Measurements from ENCODE around the gene TSPEAR.

The TSPEAR gene

DNA sequence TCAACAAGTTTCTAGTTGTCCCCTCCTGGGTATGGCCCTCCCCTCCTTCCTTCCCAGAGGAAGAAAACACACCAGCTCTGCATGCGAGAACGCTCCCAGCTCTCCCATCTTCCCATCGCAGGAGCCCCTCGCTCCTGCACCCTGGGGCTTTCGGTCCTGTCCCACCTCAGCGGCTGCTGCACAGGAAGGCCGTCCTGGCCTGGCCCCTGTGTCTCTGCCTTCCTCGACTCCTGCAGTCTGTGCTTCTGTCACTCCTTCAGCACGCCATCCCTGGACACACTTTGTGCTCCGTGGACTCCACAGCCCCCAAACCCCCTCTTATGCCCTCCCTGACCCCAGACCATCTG lies 194.6 kb downstream of the TSPEAR start:
- no peak overlapping the region for H3K27ac ChIP-seq (ENCODE audit: low read depth, low read length)
- no peak overlapping the region for H3K9ac ChIP-seq (ENCODE audit: low read length in 5 of 5)
- peaks cover 0 to 4% (median 0%) of the 10 kb centered on the region in 5 donors for H3K9me3 ChIP-seq (ENCODE audit: control insufficient read depth in 5 of 5, low read length in 5 of 5)
- H3K27me3 ChIP-seq (ENCODE audit: control insufficient read depth in 5 of 5, insufficient read depth in 4 of 5, low read length in 5 of 5) = peaks cover 0 to 21% (median 7%) of the 10 kb centered on the region in 5 donors
- no peaks in the 10 kb centered on the region for H3K36me3 ChIP-seq (ENCODE audit: control insufficient read depth in 5 of 5, insufficient read depth in 5 of 5, low read length in 5 of 5)
- H3K4me1 ChIP-seq (ENCODE audit: control insufficient read depth in 5 of 5, insufficient read depth in 5 of 5, low read length in 5 of 5) = no peaks in the 10 kb centered on the region
- H3K4me3 ChIP-seq (ENCODE audit: low read depth in 1 of 5, low read length in 5 of 5) = no peak overlapping the region

DNA sequence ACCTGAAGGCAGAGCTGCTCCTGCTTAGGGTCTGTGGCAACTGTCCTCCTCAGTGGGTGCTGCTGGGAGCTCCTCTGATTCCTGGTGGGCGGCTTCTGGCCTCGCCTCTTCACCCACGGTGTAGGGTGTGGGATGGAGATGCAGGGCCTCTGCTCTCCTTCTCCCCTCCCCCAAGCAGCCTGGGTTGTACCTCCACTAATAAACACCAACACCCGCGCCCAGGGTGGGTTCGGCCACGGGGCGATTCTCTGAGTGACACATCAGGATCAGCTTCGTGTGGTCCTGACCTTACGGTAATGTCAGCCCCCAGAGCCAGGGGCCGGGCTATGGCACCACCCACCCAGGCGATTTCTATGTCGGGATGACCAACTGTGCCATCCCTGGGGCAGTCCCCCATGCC lies 195.0 kb downstream of the TSPEAR start:
- Histone ChIP-seq H3K9me3 (ENCODE audit: control insufficient read depth in 5 of 5, low read length in 5 of 5) (peaks cover 0 to 4% (median 0%) of the 10 kb centered on the region in 5 donors), H3K36me3 (ENCODE audit: control insufficient read depth in 5 of 5, insufficient read depth in 5 of 5, low read length in 5 of 5) (peaks cover 0 to 2% (median 0%) of the 10 kb centered on the region in 5 donors), H3K27ac (ENCODE audit: low read depth, low read length) (no peak overlapping the region), H3K27me3 (ENCODE audit: control insufficient read depth in 5 of 5, insufficient read depth in 4 of 5, low read length in 5 of 5) (peaks cover 0 to 20% (median 7%) of the 10 kb centered on the region in 5 donors), H3K4me1 (ENCODE audit: control insufficient read depth in 5 of 5, insufficient read depth in 5 of 5, low read length in 5 of 5) (no peaks in the 10 kb centered on the region), H3K4me3 (ENCODE audit: low read depth in 1 of 5, low read length in 5 of 5) (no peak overlapping the region), H3K9ac (ENCODE audit: low read length in 5 of 5) (no peak overlapping the region)

- Histone ChIP-seq H3K9me3 (ENCODE audit: control insufficient read depth in 5 of 5, low read length in 5 of 5) (peaks cover 0 to 4% (median 0%) of the 10 kb centered on the region in 5 donors), H3K27ac (ENCODE audit: low read depth, low read length) (no peak overlapping the region), H3K9ac (ENCODE audit: low read length in 5 of 5) (no peak overlapping the region), H3K4me1 (ENCODE audit: control insufficient read depth in 5 of 5, insufficient read depth in 5 of 5, low read length in 5 of 5) (peaks cover 0 to 3% (median 2%) of the 10 kb centered on the region in 5 donors), H3K36me3 (ENCODE audit: control insufficient read depth in 5 of 5, insufficient read depth in 5 of 5, low read length in 5 of 5) (peaks cover 0 to 6% (median 0%) of the 10 kb centered on the region in 5 donors), H3K4me3 (ENCODE audit: low read depth in 1 of 5, low read length in 5 of 5) (no peak overlapping the region), H3K27me3 (ENCODE audit: control insufficient read depth in 5 of 5, insufficient read depth in 4 of 5, low read length in 5 of 5) (peaks cover 0 to 24% (median 10%) of the 10 kb centered on the region in 5 donors)
These were observed 195.8 kb downstream of the TSPEAR start for GRCh38 chr21:44515359-44516165.

- H3K27me3 ChIP-seq (ENCODE audit: control insufficient read depth in 5 of 5, insufficient read depth in 4 of 5, low read length in 5 of 5) = peaks cover 0 to 30% (median 13%) of the 10 kb centered on the region in 5 donors
- H3K36me3 ChIP-seq (ENCODE audit: control insufficient read depth in 5 of 5, insufficient read depth in 5 of 5, low read length in 5 of 5) = peaks cover 0 to 6% (median 0%) of the 10 kb centered on the region in 5 donors
- H3K27ac ChIP-seq (ENCODE audit: low read depth, low read length) = no peak overlapping the region
- no peak overlapping the region for H3K4me3 ChIP-seq (ENCODE audit: low read depth in 1 of 5, low read length in 5 of 5)
- peaks cover 0 to 4% (median 0%) of the 10 kb centered on the region in 5 donors for H3K9me3 ChIP-seq (ENCODE audit: control insufficient read depth in 5 of 5, low read length in 5 of 5)
- no peak overlapping the region for H3K9ac ChIP-seq (ENCODE audit: low read length in 5 of 5)
- peaks cover 0 to 7% (median 6%) of the 10 kb centered on the region in 5 donors for H3K4me1 ChIP-seq (ENCODE audit: control insufficient read depth in 5 of 5, insufficient read depth in 5 of 5, low read length in 5 of 5)
These were observed 196.5 kb downstream of the TSPEAR start for GRCh38 chr21:44514746-44515358.

- Histone ChIP-seq H3K27me3 (ENCODE audit: control insufficient read depth in 5 of 5, insufficient read depth in 4 of 5, low read length in 5 of 5) (peaks cover 0 to 27% (median 17%) of the 10 kb centered on the region in 5 donors), H3K4me3 (ENCODE audit: low read depth in 1 of 5, low read length in 5 of 5) (no peak overlapping the region), H3K36me3 (ENCODE audit: control insufficient read depth in 5 of 5, insufficient read depth in 5 of 5, low read length in 5 of 5) (peaks cover 0 to 6% (median 0%) of the 10 kb centered on the region in 5 donors), H3K9me3 (ENCODE audit: control insufficient read depth in 5 of 5, low read length in 5 of 5) (peaks cover 0 to 4% (median 0%) of the 10 kb centered on the region in 5 donors), H3K27ac (ENCODE audit: low read depth, low read length) (no peak overlapping the region), H3K9ac (ENCODE audit: low read length in 5 of 5) (no peak overlapping the region), H3K4me1 (ENCODE audit: control insufficient read depth in 5 of 5, insufficient read depth in 5 of 5, low read length in 5 of 5) (peaks cover 0 to 7% (median 6%) of the 10 kb centered on the region in 5 donors)
These were observed 197.2 kb downstream of the TSPEAR start for GRCh38 chr21:44514218-44514520.

GRCh38 chr21:44513389-44514217 lies 197.8 kb downstream of the TSPEAR start:
- Histone ChIP-seq H3K36me3 (ENCODE audit: control insufficient read depth in 5 of 5, insufficient read depth in 5 of 5, low read length in 5 of 5) (peaks cover 0 to 6% (median 0%) of the 10 kb centered on the region in 5 donors), H3K4me3 (ENCODE audit: low read depth in 1 of 5, low read length in 5 of 5) (no peak overlapping the region), H3K4me1 (ENCODE audit: control insufficient read depth in 5 of 5, insufficient read depth in 5 of 5, low read length in 5 of 5) (peaks cover 0 to 7% (median 6%) of the 10 kb centered on the region in 5 donors), H3K27ac (ENCODE audit: low read depth, low read length) (no peak overlapping the region), H3K9me3 (ENCODE audit: control insufficient read depth in 5 of 5, low read length in 5 of 5) (peaks cover 0 to 4% (median 0%) of the 10 kb centered on the region in 5 donors), H3K27me3 (ENCODE audit: control insufficient read depth in 5 of 5, insufficient read depth in 4 of 5, low read length in 5 of 5) (peaks cover 0 to 31% (median 22%) of the 10 kb centered on the region in 5 donors), H3K9ac (ENCODE audit: low read length in 5 of 5) (no peak overlapping the region)

- H3K36me3 ChIP-seq (ENCODE audit: control insufficient read depth in 5 of 5, insufficient read depth in 5 of 5, low read length in 5 of 5) = peaks cover 0 to 6% (median 0%) of the 10 kb centered on the region in 5 donors
- no peak overlapping the region for H3K4me3 ChIP-seq (ENCODE audit: low read depth in 1 of 5, low read length in 5 of 5)
- H3K27me3 ChIP-seq (ENCODE audit: control insufficient read depth in 5 of 5, insufficient read depth in 4 of 5, low read length in 5 of 5) = peaks cover 0 to 34% (median 27%) of the 10 kb centered on the region in 5 donors
- no peak overlapping the region for H3K27ac ChIP-seq (ENCODE audit: low read depth, low read length)
- peaks cover 0 to 4% (median 0%) of the 10 kb centered on the region in 5 donors for H3K9me3 ChIP-seq (ENCODE audit: control insufficient read depth in 5 of 5, low read length in 5 of 5)
- H3K9ac ChIP-seq (ENCODE audit: low read length in 5 of 5) = no peak overlapping the region
- peaks cover 0 to 7% (median 6%) of the 10 kb centered on the region in 5 donors for H3K4me1 ChIP-seq (ENCODE audit: control insufficient read depth in 5 of 5, insufficient read depth in 5 of 5, low read length in 5 of 5)
These were observed 198.6 kb downstream of the TSPEAR start for GRCh38 chr21:44512496-44513388.

DNA sequence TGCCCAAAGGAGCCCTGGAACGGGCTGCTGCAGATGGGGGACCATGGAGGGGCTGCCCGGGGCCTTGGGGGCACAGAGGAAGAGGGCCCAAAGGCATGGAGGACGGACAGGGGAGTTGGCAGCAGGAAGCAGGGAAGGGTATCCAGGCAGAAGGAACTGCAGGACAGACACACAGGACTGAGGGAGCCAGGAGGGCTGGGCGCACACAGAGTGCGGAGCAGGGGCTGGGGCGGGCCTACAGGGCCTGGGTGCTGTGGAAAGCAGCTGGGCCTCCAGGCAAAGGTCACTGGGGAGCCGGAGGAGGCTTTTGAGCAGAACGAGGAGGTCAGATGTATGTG lies 199.5 kb downstream of the TSPEAR start:
- Histone ChIP-seq H3K27ac (ENCODE audit: low read depth, low read length) (no peak overlapping the region), H3K4me1 (ENCODE audit: control insufficient read depth in 5 of 5, insufficient read depth in 5 of 5, low read length in 5 of 5) (peaks cover 0 to 7% (median 6%) of the 10 kb centered on the region in 5 donors), H3K27me3 (ENCODE audit: control insufficient read depth in 5 of 5, insufficient read depth in 4 of 5, low read length in 5 of 5) (peaks cover 0 to 34% (median 27%) of the 10 kb centered on the region in 5 donors), H3K36me3 (ENCODE audit: control insufficient read depth in 5 of 5, insufficient read depth in 5 of 5, low read length in 5 of 5) (peaks cover 0 to 6% (median 0%) of the 10 kb centered on the region in 5 donors), H3K9me3 (ENCODE audit: control insufficient read depth in 5 of 5, low read length in 5 of 5) (no peaks in the 10 kb centered on the region), H3K9ac (ENCODE audit: low read length in 5 of 5) (no peak overlapping the region), H3K4me3 (ENCODE audit: low read depth in 1 of 5, low read length in 5 of 5) (no peak overlapping the region)

GRCh38 chr21:44511219-44511937 lies 200.0 kb downstream of the TSPEAR start:
- H3K27me3 ChIP-seq (ENCODE audit: control insufficient read depth in 5 of 5, insufficient read depth in 4 of 5, low read length in 5 of 5) = peaks cover 0 to 35% (median 27%) of the 10 kb centered on the region in 5 donors
- no peak overlapping the region for H3K4me3 ChIP-seq (ENCODE audit: low read depth in 1 of 5, low read length in 5 of 5)
- H3K36me3 ChIP-seq (ENCODE audit: control insufficient read depth in 5 of 5, insufficient read depth in 5 of 5, low read length in 5 of 5) = peaks cover 0 to 6% (median 0%) of the 10 kb centered on the region in 5 donors
- no peaks in the 10 kb centered on the region for H3K9me3 ChIP-seq (ENCODE audit: control insufficient read depth in 5 of 5, low read length in 5 of 5)
- H3K4me1 ChIP-seq (ENCODE audit: control insufficient read depth in 5 of 5, insufficient read depth in 5 of 5, low read length in 5 of 5) = peaks cover 0 to 7% (median 6%) of the 10 kb centered on the region in 5 donors
- no peak overlapping the region for H3K9ac ChIP-seq (ENCODE audit: low read length in 5 of 5)
- no peak overlapping the region for H3K27ac ChIP-seq (ENCODE audit: low read depth, low read length)

All from subcutaneous abdominal adipose tissue (tissue), 5 donors.